Measurements from ENCODE around the gene PTPRG. TPM values are rescaled to one million over a fixed set of nuclear protein-coding genes. Genes with fewer than 3 reads are reported as not detected.
A peak's percentile ranks its signal among the peaks of the same experiment; 100 is the strongest.

Gene PTPRG
- total RNA-seq, 1 experiment from 2014 or later: 69.3 TPM

GRCh38 chr3:62203561-62203960 is 642.2 kb downstream of the PTPRG start:
- no peaks in the 10 kb centered on the region; the same call in 1 of the 2 replicates for H3K27me3 Mint-ChIP-seq (ENCODE audit: low read depth)

More at GRCh38 chr3:62203561-62203960, 642.2 kb downstream of the PTPRG start:
- no peak overlapping the region for H2BK5ac ChIP-seq (ENCODE audit: insufficient read length, low read length)
- peaks cover 31 to 43% (median 41%) of the 10 kb centered on the region in 3 experiments for H3K36me3 Mint-ChIP-seq (ENCODE audit: insufficient read depth in 1 of 3, low read depth in 3 of 3)
- H3K27me3 ChIP-seq (ENCODE audit: insufficient read depth, low read length): no peaks in the 10 kb centered on the region
- no peak overlapping the region for H2BK120ac ChIP-seq (ENCODE audit: low read depth, low read length, poor library complexity, severe bottlenecking)
- H3K4me1 ChIP-seq (ENCODE audit: insufficient read depth, low read length): no peaks in the 10 kb centered on the region
- no peak overlapping the region for H2AK5ac ChIP-seq (ENCODE audit: insufficient read length, low read length)
- no peak overlapping the region for H3K23ac ChIP-seq (ENCODE audit: insufficient read length, low read depth, low read length)
- no peaks in the 10 kb centered on the region for H3K9me3 ChIP-seq (ENCODE audit: control insufficient read depth, low read depth, low read length)
- no peak overlapping the region for H2BK20ac ChIP-seq (ENCODE audit: low read depth, low read length, poor library complexity, severe bottlenecking)
- no peak overlapping the region for H3K9ac ChIP-seq (ENCODE audit: extremely low read depth, insufficient read length, low read length)
- H3K4me3 Mint-ChIP-seq: no peak overlapping the region
- no peak for DNase-seq
- H2AFZ ChIP-seq (ENCODE audit: low read length): no peak overlapping the region
- H4K20me1 ChIP-seq (ENCODE audit: control insufficient read depth, insufficient read depth, insufficient read length): no peaks in the 10 kb centered on the region
- H3K4me1 Mint-ChIP-seq: peaks cover 5 to 6% of the 10 kb centered on the region in 2 experiments; a peak in 3 of 4 replicates
- no peak overlapping the region for H2BK15ac ChIP-seq (ENCODE audit: low read depth, low read length)
- no peak overlapping the region for H3K18ac ChIP-seq (ENCODE audit: insufficient read length, low read depth, low read length)
- H4K5ac ChIP-seq (ENCODE audit: insufficient read length, low read depth, low read length): no peak overlapping the region
- peak overlapping the region in 2 of 3 experiments; percentile 7 to 24; a peak in 2 of 7 replicates for H3K27ac Mint-ChIP-seq
- H3K4ac ChIP-seq (ENCODE audit: low read depth, low read length): no peak overlapping the region
- H3K4me2 ChIP-seq (ENCODE audit: insufficient read depth, insufficient read length, low read length): no peak overlapping the region
- no peak overlapping the region for H3K27ac ChIP-seq (ENCODE audit: insufficient read length, low read depth, low read length)
- no peaks in the 10 kb centered on the region for H3K9me3 Mint-ChIP-seq
- H3K56ac ChIP-seq (ENCODE audit: insufficient read length, low read depth, low read length): no peak overlapping the region
- TF ChIP-seq CTCF (conservative IDR thresholded peaks at IDR 0.05): no peak
- H3K14ac ChIP-seq (ENCODE audit: insufficient read depth, low read length): no peak overlapping the region
- H3T11ph ChIP-seq (ENCODE audit: low read length): no peak overlapping the region
- H2BK12ac ChIP-seq (ENCODE audit: insufficient read length, low read depth, low read length): no peak overlapping the region
- no peaks in the 10 kb centered on the region for H3K23me2 ChIP-seq (ENCODE audit: insufficient read length, low read depth, low read length, poor library complexity, severe bottlenecking)
- no peak overlapping the region for H4K8ac ChIP-seq (replicated peaks; ENCODE audit: insufficient read length, low read depth, low read length)
- H4K91ac ChIP-seq (ENCODE audit: insufficient read length, low read depth, low read length): no peak overlapping the region
- no CpG with 5 or more reads among the region's 19 CpGs for WGBS (ENCODE audit: extremely low coverage, insufficient read length, low lambda C conversion rate)
- no peaks in the 10 kb centered on the region for H3K79me1 ChIP-seq (ENCODE audit: insufficient read depth, low read depth, low read length, poor library complexity, severe bottlenecking)
- H3K79me2 ChIP-seq (ENCODE audit: insufficient read depth, low read length): no peaks in the 10 kb centered on the region
